H1 (cell line): ENCODE data around the gene IL18R1. TPM values are rescaled to one million over a fixed set of nuclear protein-coding genes. Genes with fewer than 3 reads are reported as not detected.

Experiments used
- polyA plus RNA-seq, 7 experiments: library from polyadenylated mRNA; depleted of rRNA in 3 of 7; stranded (reverse) in 5 of 7; unstranded in 2 of 7; fragments of >200 nt in 5 of 7; fragments of 200-250 nt in 2 of 7; gene quantifications; 1 replicate in 5 of 7; 2 replicates in 1 of 7; 4 replicates in 1 of 7; pipeline versions ENCODE4 v1.2.1 to v1.2.3, GENCODE V29; 2011 to 2013; ENCODE audit warnings: missing spikeins in 2 of 7, mixed read lengths in 2 of 7
- total RNA-seq: library from RNA; stranded (reverse); fragmentation: NEBNext Ultra II Directional; extraction: Animal tissue kit (Norgen Biotek cat#: 25700); gene quantifications from 2 replicates; pipeline ENCODE4 v1.2.1, GENCODE V29; 2021
- TF ChIP-seq, protein P1 (sequence below): IDR thresholded peaks from 2 replicates; pipeline ENCODE4 v1.6.1; 2012; ENCODE audit warnings: low read length, inconsistent platforms

Gene IL18R1
- total and polyA plus RNA-seq, 2 of the 8 experiments (the other 6 are each of a cell fraction or from before 2014, with no cell fraction given), result 0.54 TPM; not detected in 1

- TF ChIP-seq, protein P1, sequence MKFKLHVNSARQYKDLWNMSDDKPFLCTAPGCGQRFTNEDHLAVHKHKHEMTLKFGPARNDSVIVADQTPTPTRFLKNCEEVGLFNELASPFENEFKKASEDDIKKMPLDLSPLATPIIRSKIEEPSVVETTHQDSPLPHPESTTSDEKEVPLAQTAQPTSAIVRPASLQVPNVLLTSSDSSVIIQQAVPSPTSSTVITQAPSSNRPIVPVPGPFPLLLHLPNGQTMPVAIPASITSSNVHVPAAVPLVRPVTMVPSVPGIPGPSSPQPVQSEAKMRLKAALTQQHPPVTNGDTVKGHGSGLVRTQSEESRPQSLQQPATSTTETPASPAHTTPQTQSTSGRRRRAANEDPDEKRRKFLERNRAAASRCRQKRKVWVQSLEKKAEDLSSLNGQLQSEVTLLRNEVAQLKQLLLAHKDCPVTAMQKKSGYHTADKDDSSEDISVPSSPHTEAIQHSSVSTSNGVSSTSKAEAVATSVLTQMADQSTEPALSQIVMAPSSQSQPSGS, result no peak
- TF ChIP-seq, all 59 proteins: peak for 0
Observed at GRCh38 chr2:102367331-102367971, 11.9 kb downstream of the IL18R1 start (continued).
